ENCODE results near the gene MTO1. TPM values are rescaled to one million over a fixed set of nuclear protein-coding genes. Genes with fewer than 3 reads are reported as not detected.
"Not testable (repeated sequence)": the region's sequence is repeated elsewhere in the genome, so short reads cannot be mapped to it uniquely, and the experiment has no call there.

The MTO1 gene
- total RNA-seq, 1 donor from 2014 or later = 24.8 TPM

- H3K4me3 Mint-ChIP-seq (ENCODE audit: unreplicated experiment) = no peak overlapping the region
- TF ChIP-seq, protein P1, sequence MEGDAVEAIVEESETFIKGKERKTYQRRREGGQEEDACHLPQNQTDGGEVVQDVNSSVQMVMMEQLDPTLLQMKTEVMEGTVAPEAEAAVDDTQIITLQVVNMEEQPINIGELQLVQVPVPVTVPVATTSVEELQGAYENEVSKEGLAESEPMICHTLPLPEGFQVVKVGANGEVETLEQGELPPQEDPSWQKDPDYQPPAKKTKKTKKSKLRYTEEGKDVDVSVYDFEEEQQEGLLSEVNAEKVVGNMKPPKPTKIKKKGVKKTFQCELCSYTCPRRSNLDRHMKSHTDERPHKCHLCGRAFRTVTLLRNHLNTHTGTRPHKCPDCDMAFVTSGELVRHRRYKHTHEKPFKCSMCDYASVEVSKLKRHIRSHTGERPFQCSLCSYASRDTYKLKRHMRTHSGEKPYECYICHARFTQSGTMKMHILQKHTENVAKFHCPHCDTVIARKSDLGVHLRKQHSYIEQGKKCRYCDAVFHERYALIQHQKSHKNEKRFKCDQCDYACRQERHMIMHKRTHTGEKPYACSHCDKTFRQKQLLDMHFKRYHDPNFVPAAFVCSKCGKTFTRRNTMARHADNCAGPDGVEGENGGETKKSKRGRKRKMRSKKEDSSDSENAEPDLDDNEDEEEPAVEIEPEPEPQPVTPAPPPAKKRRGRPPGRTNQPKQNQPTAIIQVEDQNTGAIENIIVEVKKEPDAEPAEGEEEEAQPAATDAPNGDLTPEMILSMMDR (IDR thresholded peaks at IDR 0.05) = no peak
- H3K27ac Mint-ChIP-seq (ENCODE audit: unreplicated experiment) = peak overlapping the region; percentile 65
- no peaks in the 10 kb centered on the region for H3K4me1 Mint-ChIP-seq (ENCODE audit: unreplicated experiment)
- H3K27me3 Mint-ChIP-seq (ENCODE audit: unreplicated experiment) = no peaks in the 10 kb centered on the region
- DNase-seq (ENCODE audit: extremely low spot score, unreplicated experiment) = no peak
- H3K9me3 Mint-ChIP-seq (ENCODE audit: unreplicated experiment) = no peaks in the 10 kb centered on the region
- H3K36me3 Mint-ChIP-seq (ENCODE audit: unreplicated experiment) = peaks cover 22% of the 10 kb centered on the region
These were observed 42.6 kb downstream of the MTO1 start for GRCh38 chr6:73504160-73504559.

DNA sequence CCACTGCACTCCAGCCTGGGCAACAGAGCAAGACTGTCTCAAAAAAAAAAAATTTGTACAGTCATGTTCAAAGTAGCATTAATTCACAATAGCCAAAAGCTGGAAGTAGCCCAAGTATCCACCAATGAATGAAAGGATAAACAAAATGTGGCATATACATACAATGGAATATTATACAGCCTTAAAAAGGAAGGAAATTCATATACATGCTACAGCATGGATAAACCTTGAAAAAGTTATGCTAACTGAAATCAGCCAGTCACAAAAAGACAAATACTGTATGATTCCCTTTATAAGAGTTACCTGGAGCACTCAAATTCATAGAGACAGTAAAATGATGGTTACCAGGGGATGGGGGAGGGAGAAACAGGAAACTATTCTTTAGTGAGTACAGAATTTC lies 43.6 kb downstream of the MTO1 start:
- TF ChIP-seq, protein P1 (IDR thresholded peaks at IDR 0.05) = no peak
- peaks cover 22% of the 10 kb centered on the region for H3K36me3 Mint-ChIP-seq (ENCODE audit: unreplicated experiment)
- H3K4me3 Mint-ChIP-seq (ENCODE audit: unreplicated experiment) = no peak overlapping the region
- no peaks in the 10 kb centered on the region for H3K4me1 Mint-ChIP-seq (ENCODE audit: unreplicated experiment)
- no peaks in the 10 kb centered on the region for H3K27me3 Mint-ChIP-seq (ENCODE audit: unreplicated experiment)
- H3K27ac Mint-ChIP-seq (ENCODE audit: unreplicated experiment) = no peak overlapping the region
- no peaks in the 10 kb centered on the region for H3K9me3 Mint-ChIP-seq (ENCODE audit: unreplicated experiment)
- no peak for DNase-seq (ENCODE audit: extremely low spot score, unreplicated experiment)

- H3K9me3 Mint-ChIP-seq (ENCODE audit: unreplicated experiment); H3K27me3 Mint-ChIP-seq (ENCODE audit: unreplicated experiment); H3K4me1 Mint-ChIP-seq (ENCODE audit: unreplicated experiment); DNase-seq (ENCODE audit: extremely low spot score, unreplicated experiment); H3K4me3 Mint-ChIP-seq (ENCODE audit: unreplicated experiment); H3K27ac Mint-ChIP-seq (ENCODE audit: unreplicated experiment): not testable (repeated sequence)
- H3K36me3 Mint-ChIP-seq (ENCODE audit: unreplicated experiment) = peaks cover 18% of the 10 kb centered on the region
These were observed 44.2 kb downstream of the MTO1 start for GRCh38 chr6:73505705-73506104.

GRCh38 chr6:73506246-73506645 lies 44.7 kb downstream of the MTO1 start:
- Mint-ChIP-seq H3K27me3 (ENCODE audit: unreplicated experiment) (no peaks in the 10 kb centered on the region), H3K27ac (ENCODE audit: unreplicated experiment) (no peak overlapping the region), H3K4me3 (ENCODE audit: unreplicated experiment) (no peak overlapping the region), H3K36me3 (ENCODE audit: unreplicated experiment) (peaks cover 16% of the 10 kb centered on the region), H3K9me3 (ENCODE audit: unreplicated experiment) (no peaks in the 10 kb centered on the region), H3K4me1 (ENCODE audit: unreplicated experiment) (no peaks in the 10 kb centered on the region)
- TF ChIP-seq, protein P1 (IDR thresholded peaks at IDR 0.05) = no peak
- DNase-seq (ENCODE audit: extremely low spot score, unreplicated experiment) = no peak

GRCh38 chr6:73508776-73509175 lies 47.2 kb downstream of the MTO1 start:
- Mint-ChIP-seq H3K9me3 (ENCODE audit: unreplicated experiment) (no peaks in the 10 kb centered on the region), H3K4me1 (ENCODE audit: unreplicated experiment) (no peaks in the 10 kb centered on the region), H3K27me3 (ENCODE audit: unreplicated experiment) (no peaks in the 10 kb centered on the region), H3K27ac (ENCODE audit: unreplicated experiment) (no peak overlapping the region), H3K36me3 (ENCODE audit: unreplicated experiment) (peaks cover 6% of the 10 kb centered on the region), H3K4me3 (ENCODE audit: unreplicated experiment) (no peak overlapping the region)
- no peak for DNase-seq (ENCODE audit: extremely low spot score, unreplicated experiment)
- TF ChIP-seq, protein P1 (IDR thresholded peaks at IDR 0.05) = no peak

DNA sequence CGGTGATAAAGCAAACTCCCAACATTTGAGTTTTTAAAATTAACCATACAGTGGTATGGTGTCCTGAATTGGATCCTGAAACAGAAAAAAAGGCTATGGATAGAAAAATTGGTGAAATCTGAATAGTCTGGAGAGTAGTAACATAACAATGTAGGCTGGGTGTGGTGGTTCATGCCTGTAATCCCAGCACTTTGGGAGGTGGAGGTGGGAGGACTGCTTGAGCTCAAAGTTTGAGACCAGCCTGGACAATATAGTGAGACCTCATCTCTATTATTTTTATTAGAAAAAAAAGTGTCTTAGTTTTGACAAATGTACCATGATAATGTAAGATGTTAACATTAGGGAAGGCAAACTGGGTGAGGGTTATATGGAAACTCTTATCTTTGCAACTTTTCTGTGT lies 48.3 kb downstream of the MTO1 start:
- TF ChIP-seq, protein P1 (IDR thresholded peaks at IDR 0.05) = no peak
- Mint-ChIP-seq H3K27ac (ENCODE audit: unreplicated experiment) (no peak overlapping the region), H3K27me3 (ENCODE audit: unreplicated experiment) (no peaks in the 10 kb centered on the region), H3K36me3 (ENCODE audit: unreplicated experiment) (peaks cover 5% of the 10 kb centered on the region), H3K4me1 (ENCODE audit: unreplicated experiment) (no peaks in the 10 kb centered on the region), H3K4me3 (ENCODE audit: unreplicated experiment) (no peak overlapping the region), H3K9me3 (ENCODE audit: unreplicated experiment) (no peaks in the 10 kb centered on the region)
- no peak for DNase-seq (ENCODE audit: extremely low spot score, unreplicated experiment)

All from osteocyte (in vitro differentiated cells).